Endothelial cell of hepatic sinusoid (primary cell): Measurements from ENCODE around the gene DLL1.

Experiments used
- in situ Hi-C: cut with HindIII; loops from 2 replicates; pipeline ENCODE4 v1.10.0; 2017; ENCODE audit warnings: low sequenced_read_pairs

DLL1 gene

GRCh38 chr6:170253910-170254269, 37.0 kb downstream of the DLL1 start:
- in situ Hi-C loops = loop anchor here (25.0 kb wide), 1 partner anchor 417 kb away; no protein-coding TSS in a partner anchor

- in situ Hi-C loops = loop anchor here (25.0 kb wide), 1 partner anchor 416 kb away; no protein-coding TSS in a partner anchor
These were observed 37.5 kb downstream of the DLL1 start for GRCh38 chr6:170253226-170253909.

- in situ Hi-C loops = loop anchor here (25.0 kb wide), 1 partner anchor 415 kb away; no protein-coding TSS in a partner anchor
These were observed 38.9 kb downstream of the DLL1 start for GRCh38 chr6:170251776-170252571.

GRCh38 chr6:170250981-170251775, 39.7 kb downstream of the DLL1 start:
- in situ Hi-C loops = loop anchor here (25.0 kb wide), 1 partner anchor 414 kb away; no protein-coding TSS in a partner anchor

- in situ Hi-C loops = loop anchor here (25.0 kb wide), 1 partner anchor 413 kb away; no protein-coding TSS in a partner anchor
These were observed 40.4 kb downstream of the DLL1 start for GRCh38 chr6:170250455-170250854.

- in situ Hi-C loops = loop anchor here (25.0 kb wide), 1 partner anchor 413 kb away; no protein-coding TSS in a partner anchor
These were observed 41.1 kb downstream of the DLL1 start for GRCh38 chr6:170249817-170250216.

GRCh38 chr6:170248861-170249600, 41.8 kb downstream of the DLL1 start:
- in situ Hi-C loops = no loop called here

GRCh38 chr6:170248111-170248805, 42.6 kb downstream of the DLL1 start:
- in situ Hi-C loops = no loop called here

- in situ Hi-C loops = no loop called here
These were observed 43.6 kb downstream of the DLL1 start for GRCh38 chr6:170247178-170247701.

GRCh38 chr6:170245475-170245992, 45.3 kb downstream of the DLL1 start:
- in situ Hi-C loops = no loop called here

GRCh38 chr6:170244721-170245474, 46.0 kb downstream of the DLL1 start:
- in situ Hi-C loops = no loop called here

GRCh38 chr6:170243791-170244291, 47.0 kb downstream of the DLL1 start:
- in situ Hi-C loops = no loop called here

GRCh38 chr6:170243386-170243785, 47.5 kb downstream of the DLL1 start:
- in situ Hi-C loops = no loop called here

- in situ Hi-C loops = no loop called here
These were observed 51.9 kb downstream of the DLL1 start for GRCh38 chr6:170238741-170239565.

GRCh38 chr6:170237999-170238740, 52.7 kb downstream of the DLL1 start:
- in situ Hi-C loops = no loop called here

- in situ Hi-C loops = no loop called here
These were observed 54.6 kb downstream of the DLL1 start for GRCh38 chr6:170236131-170236836.
